Measurements from ENCODE around the gene ECT2L. TPM values are rescaled to one million over a fixed set of nuclear protein-coding genes. Genes with fewer than 3 reads are reported as not detected.
A peak's percentile ranks its signal among the peaks of the same experiment; 100 is the strongest.

The ECT2L gene
- total RNA-seq, 1 donor from 2014 or later = 1.6 TPM

- Histone ChIP-seq H3K4me3 (no peak overlapping the region), H3K4me1 (peaks cover 35% of the 10 kb centered on the region), H3K9me3 (replicated peaks) (no peaks in the 10 kb centered on the region), H3K36me3 (no peaks in the 10 kb centered on the region), H3K27me3 (ENCODE audit: low read depth) (no peaks in the 10 kb centered on the region), H3K27ac (replicated peaks) (peak overlapping the region; percentile 88)
- TF ChIP-seq CTCF (IDR thresholded peaks at IDR 0.05; ENCODE audit: borderline replicate concordance) = no peak
- intact Hi-C loops (cut with micrococcal nuclease) = no loop called here
- DNase-seq = peak; percentile 25
Measured at GRCh38 chr6:138863321-138863720, 67.4 kb downstream of the ECT2L start.

- no peak for TF ChIP-seq CTCF (IDR thresholded peaks at IDR 0.05; ENCODE audit: borderline replicate concordance)
- H3K27ac ChIP-seq (replicated peaks) = peak overlapping the region; percentile 88
Measured at GRCh38 chr6:138864343-138864890, 68.5 kb downstream of the ECT2L start.

GRCh38 chr6:138865480-138866109 is 69.7 kb downstream of the ECT2L start:
- peak overlapping the region; percentile 40 for H3K27ac ChIP-seq (replicated peaks)

More at GRCh38 chr6:138864343-138864890, 68.5 kb downstream of the ECT2L start:
- intact Hi-C loops (cut with micrococcal nuclease) = no loop called here
- Histone ChIP-seq H3K9me3 (replicated peaks) (no peaks in the 10 kb centered on the region), H3K36me3 (no peaks in the 10 kb centered on the region), H3K4me3 (peak overlapping the region; percentile 26), H3K4me1 (peaks cover 46% of the 10 kb centered on the region), H3K27me3 (ENCODE audit: low read depth) (no peaks in the 10 kb centered on the region)
- DNase-seq = no peak

GRCh38 chr6:138868181-138868580 is 72.3 kb downstream of the ECT2L start:
- Histone ChIP-seq H3K27ac (replicated peaks) (peak overlapping the region; percentile 88), H3K4me1 (peaks cover 51% of the 10 kb centered on the region), H3K36me3 (no peaks in the 10 kb centered on the region), H3K4me3 (no peak overlapping the region), H3K27me3 (ENCODE audit: low read depth) (no peaks in the 10 kb centered on the region), H3K9me3 (replicated peaks) (no peaks in the 10 kb centered on the region)
- intact Hi-C loops (cut with micrococcal nuclease) = no loop called here
- no peak for DNase-seq
- no peak for TF ChIP-seq CTCF (IDR thresholded peaks at IDR 0.05; ENCODE audit: borderline replicate concordance)

More at GRCh38 chr6:138865480-138866109, 69.7 kb downstream of the ECT2L start:
- no peak overlapping the region for H3K4me3 ChIP-seq
- no peaks in the 10 kb centered on the region for H3K27me3 ChIP-seq (ENCODE audit: low read depth)
- no peaks in the 10 kb centered on the region for H3K36me3 ChIP-seq
- TF ChIP-seq CTCF (IDR thresholded peaks at IDR 0.05; ENCODE audit: borderline replicate concordance) = no peak
- H3K4me1 ChIP-seq = peaks cover 53% of the 10 kb centered on the region
- intact Hi-C loops (cut with micrococcal nuclease) = no loop called here
- no peak for DNase-seq
- H3K9me3 ChIP-seq (replicated peaks) = no peaks in the 10 kb centered on the region

- intact Hi-C loops (cut with micrococcal nuclease) = no loop called here
Measured at GRCh38 chr6:138869398-138869797, 73.5 kb downstream of the ECT2L start.

More at GRCh38 chr6:138869398-138869797, 73.5 kb downstream of the ECT2L start:
- Histone ChIP-seq H3K9me3 (replicated peaks) (no peaks in the 10 kb centered on the region), H3K4me3 (no peak overlapping the region), H3K4me1 (peaks cover 49% of the 10 kb centered on the region), H3K27me3 (ENCODE audit: low read depth) (no peaks in the 10 kb centered on the region), H3K27ac (replicated peaks) (peak overlapping the region; percentile 88), H3K36me3 (no peaks in the 10 kb centered on the region)
- no peak for TF ChIP-seq CTCF (IDR thresholded peaks at IDR 0.05; ENCODE audit: borderline replicate concordance)
- peak; percentile 53 for DNase-seq
